ENCODE results near the gene EMP3.

DNA sequence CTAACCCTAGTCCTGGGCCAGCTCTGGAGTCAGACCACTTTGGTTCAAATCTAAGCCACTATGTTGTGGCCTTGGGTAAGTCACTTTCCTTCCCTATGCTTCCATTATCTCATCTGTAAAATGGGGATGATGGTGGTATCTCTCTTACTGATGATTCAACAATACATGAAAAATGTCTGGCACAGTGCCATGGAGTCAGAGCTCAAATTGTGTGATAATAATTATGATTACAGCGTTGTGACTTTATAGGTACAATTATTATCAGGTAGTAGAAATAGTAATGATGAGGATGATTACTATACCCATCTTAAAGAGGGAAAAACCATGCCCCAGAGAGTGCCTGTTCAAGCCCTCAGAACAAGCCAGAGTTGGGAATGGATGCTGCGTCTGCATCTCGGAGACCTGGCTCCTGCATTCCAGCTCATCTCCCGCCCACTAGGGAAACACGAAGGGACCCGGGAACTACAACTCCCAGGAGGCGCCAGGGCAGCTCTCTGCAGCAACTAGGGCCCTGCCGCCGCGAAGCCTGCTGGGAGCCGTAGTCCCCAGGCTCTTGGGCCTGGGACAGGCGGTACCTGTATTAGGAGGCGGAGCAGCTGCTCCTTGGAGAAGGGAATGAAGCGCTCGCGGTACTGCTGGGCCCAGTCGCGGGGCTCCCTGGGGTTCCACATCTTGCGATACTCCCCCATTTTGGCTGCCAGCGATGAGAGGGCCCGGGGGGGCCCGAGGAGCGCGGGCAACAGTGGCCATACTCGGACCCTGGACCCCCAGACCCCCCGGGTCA, 37.6 kb downstream of the EMP3 start:
- TF ChIP-seq, protein P1, sequence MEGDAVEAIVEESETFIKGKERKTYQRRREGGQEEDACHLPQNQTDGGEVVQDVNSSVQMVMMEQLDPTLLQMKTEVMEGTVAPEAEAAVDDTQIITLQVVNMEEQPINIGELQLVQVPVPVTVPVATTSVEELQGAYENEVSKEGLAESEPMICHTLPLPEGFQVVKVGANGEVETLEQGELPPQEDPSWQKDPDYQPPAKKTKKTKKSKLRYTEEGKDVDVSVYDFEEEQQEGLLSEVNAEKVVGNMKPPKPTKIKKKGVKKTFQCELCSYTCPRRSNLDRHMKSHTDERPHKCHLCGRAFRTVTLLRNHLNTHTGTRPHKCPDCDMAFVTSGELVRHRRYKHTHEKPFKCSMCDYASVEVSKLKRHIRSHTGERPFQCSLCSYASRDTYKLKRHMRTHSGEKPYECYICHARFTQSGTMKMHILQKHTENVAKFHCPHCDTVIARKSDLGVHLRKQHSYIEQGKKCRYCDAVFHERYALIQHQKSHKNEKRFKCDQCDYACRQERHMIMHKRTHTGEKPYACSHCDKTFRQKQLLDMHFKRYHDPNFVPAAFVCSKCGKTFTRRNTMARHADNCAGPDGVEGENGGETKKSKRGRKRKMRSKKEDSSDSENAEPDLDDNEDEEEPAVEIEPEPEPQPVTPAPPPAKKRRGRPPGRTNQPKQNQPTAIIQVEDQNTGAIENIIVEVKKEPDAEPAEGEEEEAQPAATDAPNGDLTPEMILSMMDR (IDR thresholded peaks at IDR 0.05) = peak in 1 of 6 experiments; percentile 32
- TF ChIP-seq POLR2A (IDR thresholded peaks at IDR 0.05) = peak in 1 of 2 donors; percentile 84

Measured in thyroid gland (tissue), 4 donors.